Amniotic epithelial cell (primary cell): Measurements from ENCODE around the gene TARS2.

ENCODE experiments used
- DNase-seq: peaks from one replicate; pipeline ENCODE4 v3.0.0-alpha.2; 2010; ENCODE audit warnings: low read depth

Gene TARS2

DNA sequence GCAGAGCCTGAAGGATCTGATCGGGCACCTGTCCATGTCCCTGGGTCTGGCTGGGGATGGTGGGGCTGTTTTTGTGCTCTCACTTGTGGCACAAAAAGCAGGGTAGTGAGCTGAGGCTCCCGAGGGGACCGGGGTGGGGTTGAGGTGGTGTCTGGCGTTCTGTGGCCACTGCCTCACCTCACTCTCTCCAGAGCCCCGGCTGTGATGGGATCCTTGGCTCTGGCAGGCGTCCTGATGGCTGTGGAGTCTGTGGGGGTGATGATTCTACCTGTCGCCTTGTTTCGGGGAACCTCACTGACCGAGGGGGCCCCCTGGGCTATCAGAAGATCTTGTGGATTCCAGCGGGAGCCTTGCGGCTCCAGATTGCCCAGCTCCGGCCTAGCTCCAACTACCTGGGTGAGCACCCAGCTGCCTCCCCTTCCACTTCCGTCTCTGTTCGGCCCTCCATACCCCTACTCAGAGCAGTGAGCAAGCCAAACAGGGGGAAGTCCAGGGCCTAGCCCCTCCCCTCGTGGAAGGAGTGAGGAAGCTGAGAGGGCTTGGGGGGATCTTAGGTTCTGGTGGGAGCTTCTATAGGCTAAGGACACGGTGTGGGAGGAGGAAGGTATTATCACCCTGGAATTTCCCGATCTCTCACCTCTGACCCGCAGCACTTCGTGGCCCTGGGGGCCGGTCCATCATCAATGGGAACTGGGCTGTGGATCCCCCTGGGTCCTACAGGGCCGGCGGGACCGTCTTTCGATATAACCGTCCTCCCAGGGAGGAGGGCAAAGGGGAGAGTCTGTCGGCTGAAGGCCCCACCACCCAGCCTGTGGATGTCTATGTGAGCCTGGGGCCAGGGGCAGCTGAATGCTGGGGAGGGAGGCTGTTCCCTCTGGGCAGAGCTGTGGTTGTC is 69.0 kb downstream of the TARS2 start:
- no peak for DNase-seq

GRCh38 chr1:150557065-150557600 is 69.9 kb downstream of the TARS2 start:
- DNase-seq, result no peak
